Colonic mucosa (tissue), 4 donors: ENCODE measurements around the gene PPP1R13L. TPM values are rescaled to one million over a fixed set of nuclear protein-coding genes. Genes with fewer than 3 reads are reported as not detected.

Experiments
- DNase-seq: peaks from one replicate; pipeline ENCODE4 v3.0.0-alpha.2; 2020
- H3K27ac ChIP-seq: fragments of 200-600 bp; one replicate; pipeline ENCODE4 v1.8.0; 2021
- H3K27me3 ChIP-seq: fragments of 200-600 bp; one replicate; pipeline ENCODE4 v1.8.0; 2021
- H3K36me3 ChIP-seq: fragments of 200-600 bp; one replicate; pipeline ENCODE4 v1.8.0; 2021
- H3K4me1 ChIP-seq: fragments of 200-600 bp; one replicate; pipeline ENCODE4 v1.8.0; 2021; ENCODE audit warnings: mild to moderate bottlenecking
- H3K4me3 ChIP-seq: fragments of 200-600 bp; one replicate; pipeline ENCODE4 v1.8.0; 2021
- H3K9ac ChIP-seq, 2 donors: one replicate each; pipeline ENCODE4 v1.7.0; 2013; ENCODE audit warnings: control low read depth in 2 of 2, low read depth in 2 of 2, low read length in 2 of 2
- H3K9me3 ChIP-seq: fragments of 200-600 bp; one replicate; pipeline ENCODE4 v1.8.0; 2021
- CTCF ChIP-seq: fragments of 200-600 bp; IDR thresholded peaks from one replicate; pipeline ENCODE4 v1.8.0; 2022; ENCODE audit warnings: antibody characterized with exemption, mild to moderate bottlenecking
- intact Hi-C: fragments of 100-400 bp; cut with DNase I; formaldehyde crosslinking; loops from one replicate; pipeline ENCODE4 v1.14.1; 2022
- total RNA-seq, 2 donors: library from RNA; stranded (reverse); fragmentation: NEBNext Ultra II Directional in 1 of 2; extraction: Animal tissue kit (Norgen Biotek cat#: 25700) in 1 of 2; gene quantifications; one replicate each; pipeline ENCODE4 v1.2.1, GENCODE V29; 2021
- donor health status: healthy.
- donor health status: DM: no; HTN: no; CAD: no.
- donor health status: DM: no; HTN: no; CAD: no.

PPP1R13L gene
- total RNA-seq, 2 donors from 2014 or later: 25.9 to 46.2 TPM

GRCh38 chr19:45382426-45382825, 22.4 kb downstream of the PPP1R13L start:
- DNase-seq: no peak
- no peak for TF ChIP-seq CTCF
- no peak overlapping the region for H3K9ac ChIP-seq
- H3K4me3 ChIP-seq: no peak overlapping the region
- no peak overlapping the region for H3K27ac ChIP-seq
- no peaks in the 10 kb centered on the region for H3K9me3 ChIP-seq
- intact Hi-C loops: no loop called here
- H3K4me1 ChIP-seq: no peaks in the 10 kb centered on the region
- H3K36me3 ChIP-seq: no peaks in the 10 kb centered on the region
- peaks cover 14% of the 10 kb centered on the region for H3K27me3 ChIP-seq

GRCh38 chr19:45380107-45380506, 24.8 kb downstream of the PPP1R13L start:
- H3K36me3 ChIP-seq: no peaks in the 10 kb centered on the region
- intact Hi-C loops: no loop called here
- no peak overlapping the region for H3K9ac ChIP-seq
- no peak overlapping the region for H3K4me3 ChIP-seq
- no peak overlapping the region for H3K27ac ChIP-seq
- DNase-seq: no peak
- H3K4me1 ChIP-seq: no peaks in the 10 kb centered on the region
- H3K9me3 ChIP-seq: no peaks in the 10 kb centered on the region
- H3K27me3 ChIP-seq: peaks cover 5% of the 10 kb centered on the region
- no peak for TF ChIP-seq CTCF

- Histone ChIP-seq H3K9ac (no peak overlapping the region), H3K27me3 (no peaks in the 10 kb centered on the region), H3K27ac (no peak overlapping the region), H3K4me1 (no peaks in the 10 kb centered on the region), H3K4me3 (no peak overlapping the region), H3K36me3 (no peaks in the 10 kb centered on the region), H3K9me3 (no peaks in the 10 kb centered on the region)
- intact Hi-C loops: no loop called here
- DNase-seq: no peak
- no peak for TF ChIP-seq CTCF
These were observed 28.7 kb downstream of the PPP1R13L start for GRCh38 chr19:45376045-45376724.

GRCh38 chr19:45370410-45371204, 34.3 kb downstream of the PPP1R13L start, which contains the start of gene ERCC2:
TSS of gene ERCC2 (minus strand) at chr19:45370573. CDS start at chr19:45370540, 33 bp downstream.
- Histone ChIP-seq H3K27ac (peak within 1 kb of the TSS; percentile 71), H3K36me3 (no peaks in the 10 kb centered on the region), H3K9ac (peak within 1 kb of the TSS; percentile 44 to 73), H3K4me1 (no peaks in the 10 kb centered on the region), H3K27me3 (no peaks in the 10 kb centered on the region), H3K9me3 (no peaks in the 10 kb centered on the region), H3K4me3 (peak within 1 kb of the TSS; percentile 85)
- intact Hi-C loops: no loop called here
- DNase-seq: peak; percentile 100
- no peak for TF ChIP-seq CTCF

- no peak for TF ChIP-seq CTCF
These were observed 36.0 kb downstream of the PPP1R13L start for GRCh38 chr19:45368737-45369340.

More at GRCh38 chr19:45368737-45369340, 36.0 kb downstream of the PPP1R13L start:
- Histone ChIP-seq H3K4me3 (no peak overlapping the region), H3K36me3 (no peaks in the 10 kb centered on the region), H3K27me3 (no peaks in the 10 kb centered on the region), H3K27ac (no peak overlapping the region), H3K9ac (no peak overlapping the region), H3K9me3 (no peaks in the 10 kb centered on the region), H3K4me1 (no peaks in the 10 kb centered on the region)
- DNase-seq: no peak
- intact Hi-C loops: no loop called here
